C4-2B (cell line): ENCODE results near the gene DSC2.

Experiments used
- CTCF ChIP-seq: fragments of 450-650 bp; conservative IDR thresholded peaks from 2 replicates; pipeline ENCODE4 v1.5.1; 2017; ENCODE audit warnings: mild to moderate bottlenecking
- ZFX ChIP-seq: fragments of 450-650 bp; IDR thresholded peaks from 2 replicates; pipeline ENCODE4 v1.6.1; 2017

- no peak for TF ChIP-seq CTCF
- TF ChIP-seq ZFX, result no peak
Measured at GRCh38 chr18:31120594-31120993, 18.4 kb upstream of the DSC2 start.
